ENCODE measurements around the gene AMER3. TPM values are rescaled to one million over a fixed set of nuclear protein-coding genes. Genes with fewer than 3 reads are reported as not detected.

Gene AMER3
- total and polyA plus RNA-seq, 7 donors: not detected

DNA sequence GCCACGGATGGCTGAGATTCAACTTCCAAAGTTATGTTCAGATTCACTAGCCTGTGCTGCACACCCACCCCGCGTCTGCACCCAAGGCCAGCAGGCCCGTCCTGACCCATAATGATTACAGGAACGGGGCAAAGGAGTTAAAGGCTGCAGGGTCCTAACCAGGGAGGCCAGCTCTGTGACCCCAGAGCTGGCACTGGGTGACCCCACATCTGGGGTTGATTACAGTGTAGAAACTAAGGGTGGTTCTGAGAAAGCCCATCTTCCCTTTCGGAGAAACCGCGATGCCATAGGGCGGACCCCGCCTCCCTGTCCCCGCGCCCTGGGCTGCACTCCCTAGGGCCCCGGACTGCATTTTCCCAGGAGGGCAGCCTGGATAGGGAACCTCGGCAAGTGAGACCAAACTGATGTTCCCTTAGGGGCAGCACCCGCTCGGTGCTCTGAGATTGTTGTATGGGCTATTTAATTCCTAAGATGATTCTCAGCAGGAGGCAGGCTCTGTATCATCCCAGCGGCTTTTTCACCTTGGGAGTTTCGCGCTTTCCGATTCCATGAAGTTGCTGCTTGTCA is 28.6 kb upstream of the AMER3 start:
- Histone ChIP-seq H3K9me3 (no peaks in the 10 kb centered on the region), H3K4me3 (peak overlapping the region; percentile 65), H3K4me1 (no peaks in the 10 kb centered on the region), H3K36me3 (ENCODE audit: insufficient read depth in 1 of 2, low read depth in 1 of 2) (no peaks in the 10 kb centered on the region), H3K27me3 (ENCODE audit: insufficient read depth in 3 of 3, low read length in 2 of 3) (peaks cover 3 to 30% (median 9%) of the 10 kb centered on the region in 3 donors), H3K27ac (no peak overlapping the region)
- 9 to 12% (median 11%) methylated on average over 20 of the region's 20 CpGs for WGBS, 3 donors
- no peak for ATAC-seq
- DNase-seq: no peak
- TF ChIP-seq, protein P1, sequence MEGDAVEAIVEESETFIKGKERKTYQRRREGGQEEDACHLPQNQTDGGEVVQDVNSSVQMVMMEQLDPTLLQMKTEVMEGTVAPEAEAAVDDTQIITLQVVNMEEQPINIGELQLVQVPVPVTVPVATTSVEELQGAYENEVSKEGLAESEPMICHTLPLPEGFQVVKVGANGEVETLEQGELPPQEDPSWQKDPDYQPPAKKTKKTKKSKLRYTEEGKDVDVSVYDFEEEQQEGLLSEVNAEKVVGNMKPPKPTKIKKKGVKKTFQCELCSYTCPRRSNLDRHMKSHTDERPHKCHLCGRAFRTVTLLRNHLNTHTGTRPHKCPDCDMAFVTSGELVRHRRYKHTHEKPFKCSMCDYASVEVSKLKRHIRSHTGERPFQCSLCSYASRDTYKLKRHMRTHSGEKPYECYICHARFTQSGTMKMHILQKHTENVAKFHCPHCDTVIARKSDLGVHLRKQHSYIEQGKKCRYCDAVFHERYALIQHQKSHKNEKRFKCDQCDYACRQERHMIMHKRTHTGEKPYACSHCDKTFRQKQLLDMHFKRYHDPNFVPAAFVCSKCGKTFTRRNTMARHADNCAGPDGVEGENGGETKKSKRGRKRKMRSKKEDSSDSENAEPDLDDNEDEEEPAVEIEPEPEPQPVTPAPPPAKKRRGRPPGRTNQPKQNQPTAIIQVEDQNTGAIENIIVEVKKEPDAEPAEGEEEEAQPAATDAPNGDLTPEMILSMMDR (IDR thresholded peaks at IDR 0.05): no peak
- intact Hi-C loops (cut with DNase I): no loop called here

DNA sequence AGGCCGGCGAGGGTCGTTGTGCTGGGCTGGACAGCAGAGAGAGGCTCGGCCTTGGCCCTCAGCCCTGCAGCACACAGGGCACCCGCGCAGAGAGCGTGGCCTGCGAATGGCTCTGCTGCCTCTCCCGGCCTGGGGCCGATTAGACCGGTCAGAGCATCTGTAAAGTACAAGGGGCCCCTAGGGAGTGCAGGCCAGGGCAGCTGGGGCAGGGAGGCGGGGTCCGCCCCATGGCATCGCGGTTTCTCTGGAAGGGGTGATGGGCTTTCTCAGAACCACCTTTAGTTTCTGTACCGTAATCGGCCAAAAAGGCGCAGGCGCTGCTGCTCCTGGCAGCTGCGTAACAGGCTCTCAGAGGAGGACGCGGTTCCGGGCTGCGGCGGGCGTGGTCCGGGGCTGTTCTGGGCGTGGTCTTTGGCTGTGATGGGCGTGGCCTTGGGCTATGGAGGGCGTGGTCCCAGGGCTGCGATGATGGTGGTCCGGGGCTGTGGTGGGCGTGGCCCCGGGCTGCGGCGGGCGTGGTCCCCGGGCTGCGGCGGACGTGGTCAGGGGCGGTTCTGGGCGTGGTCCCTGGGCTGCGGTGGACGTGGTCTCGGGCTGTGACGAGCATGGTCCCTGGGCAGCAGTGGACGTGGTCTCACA is 27.9 kb upstream of the AMER3 start:
- WGBS, 3 donors: 1% methylated on average over 41 to 48 of the region's 48 CpGs

DNA sequence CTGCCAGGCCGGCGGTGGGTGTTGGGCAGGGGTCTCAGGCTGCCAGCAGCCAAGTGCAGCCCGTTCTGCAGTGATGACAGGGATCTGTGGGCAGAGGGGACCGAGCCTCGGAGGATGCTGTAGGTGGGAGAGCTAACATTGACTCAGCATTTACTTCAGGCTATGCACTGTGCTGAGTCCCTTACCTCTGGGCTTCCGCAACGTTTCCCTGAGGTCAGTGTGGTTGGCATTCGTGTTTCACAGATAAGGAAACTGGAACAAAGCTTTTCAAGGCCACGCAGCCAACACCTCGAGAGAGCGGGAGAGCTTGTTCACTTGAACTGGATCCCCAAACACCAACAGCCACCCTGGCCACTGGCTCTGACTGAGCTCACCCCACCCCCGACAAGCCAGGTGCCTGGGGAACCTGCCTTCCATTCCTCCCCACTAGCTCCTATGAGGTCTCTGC is 27.3 kb upstream of the AMER3 start:
- intact Hi-C loops (cut with DNase I): no loop called here
- ATAC-seq: peak in 2 of 4 donors; percentile 20 to 40
- DNase-seq: no peak
- Histone ChIP-seq H3K36me3 (ENCODE audit: insufficient read depth in 1 of 2, low read depth in 1 of 2) (no peaks in the 10 kb centered on the region), H3K27ac (peak overlapping the region; percentile 60), H3K4me1 (no peaks in the 10 kb centered on the region), H3K9me3 (no peaks in the 10 kb centered on the region), H3K27me3 (ENCODE audit: insufficient read depth in 3 of 3, low read length in 2 of 3) (peaks cover 0 to 30% (median 9%) of the 10 kb centered on the region in 3 donors), H3K4me3 (peak overlapping the region; percentile 65)
- TF ChIP-seq, protein P1 (IDR thresholded peaks at IDR 0.05): no peak
- 14 to 17% (median 14%) methylated on average over 11 to 12 of the region's 12 CpGs for WGBS, 3 donors

More for the DNA sequence above, 27.9 kb upstream of the AMER3 start:
- peak overlapping the region; percentile 65 for H3K4me3 ChIP-seq
- TF ChIP-seq, protein P1 (IDR thresholded peaks at IDR 0.05): no peak
- H3K27ac ChIP-seq: peak overlapping the region; percentile 60
- intact Hi-C loops (cut with DNase I): no loop called here
- peaks cover 3 to 30% (median 9%) of the 10 kb centered on the region in 3 donors for H3K27me3 ChIP-seq (ENCODE audit: insufficient read depth in 3 of 3, low read length in 2 of 3)
- H3K9me3 ChIP-seq: no peaks in the 10 kb centered on the region
- no peaks in the 10 kb centered on the region for H3K4me1 ChIP-seq
- H3K36me3 ChIP-seq (ENCODE audit: insufficient read depth in 1 of 2, low read depth in 1 of 2): no peaks in the 10 kb centered on the region
- ATAC-seq (peak; percentile 65 to 93 (median 88)), DNase-seq (peak; percentile 72 to 86)

DNA sequence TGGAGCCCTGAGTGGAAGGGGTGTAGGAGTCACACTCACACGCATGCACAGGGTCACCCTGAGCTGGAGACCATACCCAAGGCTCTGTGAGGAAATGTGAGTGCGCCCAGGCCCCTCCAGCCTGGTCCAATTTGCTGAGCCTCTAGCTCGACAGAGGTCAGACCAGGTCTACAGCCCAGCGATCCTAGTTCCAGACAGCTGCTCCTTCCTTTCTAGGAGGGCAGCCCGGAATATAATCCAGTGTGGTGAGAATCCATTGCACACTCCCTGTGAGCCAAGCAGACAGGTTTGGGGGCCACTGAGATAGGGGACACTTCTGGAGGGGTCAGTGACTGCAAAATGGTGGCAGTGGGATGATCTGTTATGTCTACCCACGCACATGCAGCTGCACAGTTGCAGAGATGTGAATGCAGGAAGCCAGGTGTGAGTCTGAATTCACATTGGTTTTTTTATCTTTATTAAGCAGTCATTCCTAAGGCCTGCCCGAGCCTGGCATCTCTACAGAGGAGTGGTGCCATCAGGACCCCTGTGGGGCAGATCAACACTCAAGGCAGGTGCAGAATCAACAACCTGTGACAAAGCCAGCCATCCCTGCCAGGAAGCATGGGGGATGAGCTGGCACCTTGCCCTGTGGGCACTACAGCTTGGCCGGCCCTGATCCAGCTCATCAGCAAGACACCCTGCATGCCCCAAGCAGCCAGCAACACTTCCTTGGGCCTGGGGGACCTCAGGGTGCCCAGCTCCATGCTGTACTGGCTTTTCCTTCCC is 26.6 kb upstream of the AMER3 start, which contains the start of gene GPR148:
GPR148 (plus strand) TSS at position 522 of the 768 bp plus-strand sequence; CDS start at position 604, 82 bp downstream.
- Histone ChIP-seq H3K9me3 (no peaks in the 10 kb centered on the region), H3K4me1 (no peaks in the 10 kb centered on the region), H3K27me3 (ENCODE audit: insufficient read depth in 3 of 3, low read length in 2 of 3) (peaks cover 0 to 30% (median 9%) of the 10 kb centered on the region in 3 donors), H3K27ac (peak within 1 kb of the TSS; percentile 60), H3K4me3 (peak within 1 kb of the TSS; percentile 65), H3K36me3 (ENCODE audit: insufficient read depth in 1 of 2, low read depth in 1 of 2) (no peaks in the 10 kb centered on the region)
- DNase-seq (no peak), ATAC-seq (no peak)
- TF ChIP-seq, protein P1 (IDR thresholded peaks at IDR 0.05): no peak
- intact Hi-C loops (cut with DNase I): no loop called here
- WGBS, 3 donors: 31 to 45% (median 37%) methylated on average over 8 of the region's 8 CpGs

Data from psoas muscle (tissue), 8 donors.